ENCODE data around the gene PTPRH. TPM values are rescaled to one million over a fixed set of nuclear protein-coding genes. Genes with fewer than 3 reads are reported as not detected.

The PTPRH gene
- total and polyA plus RNA-seq, 7 experiments from 2014 or later: 0.56 TPM; not detected in 6

DNA sequence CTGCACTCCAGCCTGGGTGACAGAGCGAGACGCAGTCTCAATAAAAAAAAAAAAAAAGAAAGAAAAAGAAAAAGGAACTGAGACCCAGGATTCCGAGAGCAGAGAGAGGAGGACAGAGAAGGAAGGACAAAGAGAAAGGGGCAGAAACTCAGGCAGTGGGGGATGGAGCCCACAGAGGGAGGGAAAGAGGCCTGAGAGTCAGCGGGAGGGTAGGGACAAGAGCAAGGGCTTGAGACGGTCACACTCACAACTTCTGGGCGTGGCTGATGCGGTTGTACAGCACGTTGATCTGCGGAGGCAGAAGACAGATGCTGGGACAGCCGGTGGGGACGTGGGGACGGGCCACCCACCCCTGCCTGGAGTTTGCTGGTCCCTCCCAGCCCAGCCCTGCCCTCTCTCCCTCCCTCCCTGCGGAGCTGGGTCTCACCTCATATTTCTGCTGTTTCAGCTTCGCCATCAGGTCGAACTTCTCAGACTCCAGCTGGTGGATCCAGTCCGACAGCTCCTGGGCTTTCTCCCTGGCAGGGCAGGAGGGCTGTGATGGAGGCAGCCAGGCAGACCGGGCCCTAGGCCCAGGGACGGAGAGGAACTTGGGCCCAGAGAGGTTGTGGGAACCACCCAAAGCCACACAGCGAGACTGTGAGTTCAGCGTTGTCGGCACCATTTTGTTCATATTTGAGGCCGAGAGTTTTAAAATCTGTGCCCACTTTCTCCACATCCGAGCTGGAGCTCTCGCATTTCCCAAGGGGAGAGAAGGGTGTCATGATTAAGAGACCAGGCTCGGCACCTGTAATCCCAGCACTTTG, 75.5 kb downstream of the PTPRH start:
- H3K36me3 Mint-ChIP-seq: no peaks in the 10 kb centered on the region
- Histone ChIP-seq H3K36me3 (ENCODE audit: control insufficient read depth in 2 of 3, insufficient read depth in 3 of 3, low read length in 3 of 3) (no peaks in the 10 kb centered on the region), H3K4me3 (ENCODE audit: low read length) (no peak overlapping the region), H3K27me3 (ENCODE audit: control insufficient read depth in 2 of 2, insufficient read depth in 2 of 2, low read length in 2 of 2) (peaks cover 0 to 3% of the 10 kb centered on the region in 2 donors), H3K4me1 (ENCODE audit: control insufficient read depth in 2 of 2, insufficient read depth in 2 of 2, low read length in 2 of 2) (no peaks in the 10 kb centered on the region), H3K9me3 (ENCODE audit: control insufficient read depth in 2 of 3, low read length in 3 of 3) (no peaks in the 10 kb centered on the region), H3K27ac (ENCODE audit: low read depth, low read length) (no peak overlapping the region)
- ATAC-seq: no peak
- H3K4me1 Mint-ChIP-seq: no peaks in the 10 kb centered on the region
- intact Hi-C loops (cut with micrococcal nuclease): loop anchor here (5.0 to 10.0 kb wide), 2 partner anchors 252 to 479 kb away; no protein-coding TSS in a partner anchor
- POLR2A ChIA-PET: no interaction called here
- no peak overlapping the region for H3K4me3 Mint-ChIP-seq
- H3K9me3 Mint-ChIP-seq: peaks cover 0 to 2% (median 0%) of the 10 kb centered on the region in 11 donors
- peaks cover 26 to 41% (median 39%) of the 10 kb centered on the region in 5 donors for H3K27me3 Mint-ChIP-seq
- no peak for DNase-seq
- no peak overlapping the region for H3K27ac Mint-ChIP-seq
- CTCF ChIA-PET: interaction anchor here (0.6 kb wide), 1 partner anchor 438 kb away, joined by 3 read pairs; no protein-coding TSS in a partner anchor

DNA sequence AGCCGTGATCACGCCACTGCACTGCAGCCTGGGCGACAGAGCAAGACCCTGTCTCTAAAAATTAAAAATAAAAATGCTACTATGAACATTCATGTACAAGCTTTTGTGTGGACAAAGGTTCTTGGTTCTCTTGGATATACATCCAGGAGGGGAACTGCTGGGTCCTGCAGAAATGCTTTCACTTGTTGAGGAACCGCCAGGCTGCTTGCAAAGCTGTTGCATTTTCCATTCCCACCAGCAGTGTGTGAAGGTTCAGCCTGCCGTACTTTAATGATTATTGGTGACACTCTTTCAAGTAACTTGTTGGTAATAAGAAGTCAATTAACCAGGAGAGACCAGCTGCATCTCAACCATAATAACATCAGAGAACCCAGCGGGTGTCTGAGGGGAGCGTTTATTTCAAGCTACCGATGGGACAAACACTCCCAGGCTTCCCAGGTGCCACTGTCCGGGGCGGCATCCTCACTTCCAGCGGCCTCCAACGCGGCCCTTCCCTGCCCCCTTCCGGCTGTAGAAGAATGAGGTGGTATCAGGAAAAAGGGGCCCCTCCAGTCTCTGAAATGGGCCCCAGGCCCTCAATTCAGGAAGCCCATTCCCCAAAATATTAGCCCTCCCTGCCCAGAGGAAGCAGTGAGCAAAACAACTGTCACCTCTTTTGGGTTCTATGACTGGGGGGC, 76.7 kb downstream of the PTPRH start:
- Mint-ChIP-seq H3K9me3 (peaks cover 0 to 2% (median 0%) of the 10 kb centered on the region in 11 donors), H3K27ac (no peak overlapping the region), H3K27me3 (peaks cover 35 to 45% (median 38%) of the 10 kb centered on the region in 5 donors), H3K4me3 (no peak overlapping the region), H3K36me3 (no peaks in the 10 kb centered on the region), H3K4me1 (no peaks in the 10 kb centered on the region)
- ATAC-seq (no peak), DNase-seq (no peak)
- Histone ChIP-seq H3K4me1 (ENCODE audit: control insufficient read depth in 2 of 2, insufficient read depth in 2 of 2, low read length in 2 of 2) (no peaks in the 10 kb centered on the region), H3K36me3 (ENCODE audit: control insufficient read depth in 2 of 3, insufficient read depth in 3 of 3, low read length in 3 of 3) (no peaks in the 10 kb centered on the region), H3K9me3 (ENCODE audit: control insufficient read depth in 2 of 3, low read length in 3 of 3) (no peaks in the 10 kb centered on the region), H3K4me3 (ENCODE audit: low read length) (no peak overlapping the region), H3K27me3 (ENCODE audit: control insufficient read depth in 2 of 2, insufficient read depth in 2 of 2, low read length in 2 of 2) (peaks cover 0 to 3% of the 10 kb centered on the region in 2 donors), H3K27ac (ENCODE audit: low read depth, low read length) (no peak overlapping the region)
- CTCF ChIA-PET: no interaction called here
- intact Hi-C loops (cut with micrococcal nuclease): loop anchor here (5.0 to 10.0 kb wide), 2 partner anchors 250 to 478 kb away; no protein-coding TSS in a partner anchor
- POLR2A ChIA-PET: interaction anchor here (0.6 kb wide), 1 partner anchor 16 kb away, joined by 9 read pairs; no protein-coding TSS in a partner anchor

DNA sequence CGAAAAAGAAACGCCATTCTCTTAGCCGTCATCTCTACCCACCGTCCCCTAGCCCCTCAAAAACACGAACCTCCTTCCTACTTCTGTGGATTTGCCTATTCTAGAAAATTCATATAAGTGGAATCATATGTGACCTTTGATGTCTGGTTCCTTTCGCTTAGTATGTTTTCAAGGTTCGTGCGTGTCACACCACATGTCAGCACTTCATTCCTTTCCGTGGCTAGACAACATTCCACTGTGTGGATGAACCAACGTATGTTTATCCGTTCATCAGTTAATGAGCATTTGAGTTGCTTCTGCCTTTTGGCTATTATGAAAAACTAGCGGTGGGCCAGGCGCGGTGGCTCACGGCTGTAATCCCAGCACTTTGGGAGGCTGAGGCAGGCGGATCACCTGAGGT, 77.9 kb downstream of the PTPRH start:
- no peaks in the 10 kb centered on the region for H3K36me3 ChIP-seq (ENCODE audit: control insufficient read depth in 2 of 3, insufficient read depth in 3 of 3, low read length in 3 of 3)
- intact Hi-C loops (cut with micrococcal nuclease): loop anchor here (5.0 to 10.0 kb wide), 2 partner anchors 249 to 477 kb away; no protein-coding TSS in a partner anchor
- peaks cover 0 to 2% (median 0%) of the 10 kb centered on the region in 11 donors for H3K9me3 Mint-ChIP-seq
- ATAC-seq: no peak
- no peak for DNase-seq
- peaks cover 0 to 2% (median 0%) of the 10 kb centered on the region in 7 donors for H3K4me1 Mint-ChIP-seq
- H3K36me3 Mint-ChIP-seq: no peaks in the 10 kb centered on the region
- H3K4me3 ChIP-seq (ENCODE audit: low read length): no peak overlapping the region
- no peaks in the 10 kb centered on the region for H3K9me3 ChIP-seq (ENCODE audit: control insufficient read depth in 2 of 3, low read length in 3 of 3)
- H3K4me3 Mint-ChIP-seq: no peak overlapping the region
- no peak overlapping the region for H3K27ac ChIP-seq (ENCODE audit: low read depth, low read length)
- peaks cover 42 to 57% (median 49%) of the 10 kb centered on the region in 5 donors for H3K27me3 Mint-ChIP-seq
- ChIA-PET CTCF (no interaction called here), POLR2A (no interaction called here)
- no peaks in the 10 kb centered on the region for H3K4me1 ChIP-seq (ENCODE audit: control insufficient read depth in 2 of 2, insufficient read depth in 2 of 2, low read length in 2 of 2)
- H3K27me3 ChIP-seq (ENCODE audit: control insufficient read depth in 2 of 2, insufficient read depth in 2 of 2, low read length in 2 of 2): peaks cover 0 to 3% of the 10 kb centered on the region in 2 donors
- H3K27ac Mint-ChIP-seq: no peak overlapping the region

Small RNAs within 50 kb of the gene (microRNA-seq; reads per million reads assigned to microRNA genes)
- gene MIR6802 (ENCODE audit: borderline microRNAs expressed) (3.1 reads per million), gene MIR6803 (ENCODE audit: borderline microRNAs expressed) (10.9 reads per million, percentile 22 among the genes with 10 or more reads in this experiment), gene MIR6804 (ENCODE audit: borderline microRNAs expressed) (1.6 reads per million)

Other genes starting within 250 kb of the PTPRH start
- 10 to 100 TPM in 1 of 5 experiments, 1 to 10 TPM in 4; 3.7 to 18.6 (median 6.4) TPM for gene NLRP2, start 243.1 kb downstream of the PTPRH start, total RNA-seq
- 1 to 10 TPM; 2.2 to 5.5 TPM for gene NLRP2, start 243.1 kb downstream of the PTPRH start, polyA plus RNA-seq
- gene GP6, start 171.2 kb downstream of the PTPRH start, total RNA-seq: 1 to 10 TPM in 1 of 5 experiments, under 1 TPM in 4; 0.27 to 1.2 (median 0.51) TPM
- gene GP6, start 171.2 kb downstream of the PTPRH start, polyA plus RNA-seq: under 1 TPM; 0.14 to 0.33 TPM
- gene RDH13, start 146.4 kb downstream of the PTPRH start, total RNA-seq: 10 to 100 TPM; 14.5 to 24.8 (median 19.0) TPM
- gene RDH13, start 146.4 kb downstream of the PTPRH start, polyA plus RNA-seq: 10 to 100 TPM in 1 of 2 donors, 1 to 10 TPM in 1; 9.4 to 24.8 TPM
- gene EPS8L1, start 133.6 kb downstream of the PTPRH start, total RNA-seq: 1 to 10 TPM in 4 of 5 experiments, under 1 TPM in 1; 0.76 to 6.8 (median 2.0) TPM
- gene EPS8L1, start 133.6 kb downstream of the PTPRH start, polyA plus RNA-seq: under 1 TPM in 1 of 2 donors, not detected in 1; 0.09 TPM
- 100 to 1,000 TPM; 107 to 180 (median 144) TPM for gene PPP1R12C, start 91.9 kb downstream of the PTPRH start, total RNA-seq
- gene PPP1R12C, start 91.9 kb downstream of the PTPRH start, polyA plus RNA-seq: 1 to 10 TPM; 3.8 to 6.6 TPM
- 1 to 10 TPM in 2 of 5 experiments, under 1 TPM in 1, not detected in 2; 0.63 to 5.6 (median 1.4) TPM for gene TNNT1, start 60.3 kb downstream of the PTPRH start, total RNA-seq
- gene TNNT1, start 60.3 kb downstream of the PTPRH start, polyA plus RNA-seq: not detected
- gene TNNI3, start 51.8 kb downstream of the PTPRH start, total RNA-seq: not detected
- not detected for gene TNNI3, start 51.8 kb downstream of the PTPRH start, polyA plus RNA-seq
- gene DNAAF3, start 42.9 kb downstream of the PTPRH start, total RNA-seq: not detected
- gene DNAAF3, start 42.9 kb downstream of the PTPRH start, polyA plus RNA-seq: not detected
- 1 to 10 TPM in 2 of 5 experiments, not detected in 3; 1.7 to 2.6 TPM for gene SYT5, start 29.2 kb downstream of the PTPRH start, total RNA-seq
- not detected for gene SYT5, start 29.2 kb downstream of the PTPRH start, polyA plus RNA-seq
- 10 to 100 TPM; 10.4 to 24.1 (median 10.7) TPM for gene TMEM86B, start 19.3 kb upstream of the PTPRH start, total RNA-seq
- gene TMEM86B, start 19.3 kb upstream of the PTPRH start, polyA plus RNA-seq: 1 to 10 TPM; 1.2 to 3.3 TPM
- 100 to 1,000 TPM; 151 to 223 (median 168) TPM for gene PPP6R1, start 49.5 kb upstream of the PTPRH start, total RNA-seq
- 100 to 1,000 TPM in 1 of 2 donors, 10 to 100 TPM in 1; 39.3 to 103 TPM for gene PPP6R1, start 49.5 kb upstream of the PTPRH start, polyA plus RNA-seq
- 10 to 100 TPM; 15.0 to 30.0 (median 16.0) TPM for gene HSPBP1, start 70.6 kb upstream of the PTPRH start, total RNA-seq
- gene HSPBP1, start 70.6 kb upstream of the PTPRH start, polyA plus RNA-seq: 10 to 100 TPM; 35.4 to 44.7 TPM
- gene BRSK1, start 74.5 kb upstream of the PTPRH start, total RNA-seq: 1 to 10 TPM in 3 of 5 experiments, under 1 TPM in 2; 0.41 to 6.3 (median 3.4) TPM
- not detected for gene BRSK1, start 74.5 kb upstream of the PTPRH start, polyA plus RNA-seq
- 10 to 100 TPM in 1 of 5 experiments, under 1 TPM in 3, not detected in 1; 0.44 to 10.3 (median 0.71) TPM for gene TMEM150B, start 115.8 kb upstream of the PTPRH start, total RNA-seq
- gene TMEM150B, start 115.8 kb upstream of the PTPRH start, polyA plus RNA-seq: not detected
- 10 to 100 TPM; 21.8 to 63.3 (median 27.2) TPM for gene KMT5C, start 130.4 kb upstream of the PTPRH start, total RNA-seq
- gene KMT5C, start 130.4 kb upstream of the PTPRH start, polyA plus RNA-seq: 1 to 10 TPM in 1 of 2 donors, under 1 TPM in 1; 0.84 to 2.9 TPM
- gene COX6B2, start 145.2 kb upstream of the PTPRH start, total RNA-seq: under 1 TPM in 2 of 5 experiments, not detected in 3; 0.37 to 0.49 TPM
- not detected for gene COX6B2, start 145.2 kb upstream of the PTPRH start, polyA plus RNA-seq
- gene GARIN5B, start 153.8 kb upstream of the PTPRH start, total RNA-seq: not detected
- gene GARIN5B, start 153.8 kb upstream of the PTPRH start, polyA plus RNA-seq: not detected
- under 1 TPM in 2 of 5 experiments, not detected in 3; 0.58 to 0.69 TPM for gene IL11, start 161.0 kb upstream of the PTPRH start, total RNA-seq
- gene IL11, start 161.0 kb upstream of the PTPRH start, polyA plus RNA-seq: not detected
- not detected for gene TMEM190, start 167.3 kb upstream of the PTPRH start, total RNA-seq
- gene TMEM190, start 167.3 kb upstream of the PTPRH start, polyA plus RNA-seq: not detected
- 10 to 100 TPM in 3 of 5 experiments, 1 to 10 TPM in 2; 9.3 to 15.7 (median 13.6) TPM for gene TMEM238, start 174.8 kb upstream of the PTPRH start, total RNA-seq
- under 1 TPM; 0.33 to 0.71 TPM for gene TMEM238, start 174.8 kb upstream of the PTPRH start, polyA plus RNA-seq
- 1,000 to 10,000 TPM; 2,549 to 3,799 (median 3,242) TPM for gene RPL28, start 176.4 kb upstream of the PTPRH start, total RNA-seq
- gene RPL28, start 176.4 kb upstream of the PTPRH start, polyA plus RNA-seq: 1,000 to 10,000 TPM in 1 of 2 donors, 100 to 1,000 TPM in 1; 740 to 1,050 TPM
- 100 to 1,000 TPM in 1 of 5 experiments, 10 to 100 TPM in 4; 15.3 to 141 (median 44.1) TPM for gene UBE2S, start 198.3 kb upstream of the PTPRH start, total RNA-seq
- gene UBE2S, start 198.3 kb upstream of the PTPRH start, polyA plus RNA-seq: 10 to 100 TPM; 15.8 to 20.4 TPM
- not detected for gene SHISA7, start 233.8 kb upstream of the PTPRH start, total RNA-seq
- not detected for gene SHISA7, start 233.8 kb upstream of the PTPRH start, polyA plus RNA-seq

Measured in naive thymus-derived CD4-positive, alpha-beta T cell (primary cell).